SK-N-SH (cell line): ENCODE measurements around the gene COL5A1. TPM values are rescaled to one million over a fixed set of nuclear protein-coding genes. Genes with fewer than 3 reads are reported as not detected.

ENCODE experiments used
- CTCF ChIA-PET: fragments of 300-600, 350-600 bp; formaldehyde crosslinking; extraction: SDS; loops from one replicate; lab custom pipeline; 2021; lab: Yijun Ruan, JAX
- POLR2A ChIA-PET: fragments of 350-600 bp; sonication (Branson Sonifier 250); formaldehyde crosslinking; extraction: SDS; loops from one replicate; lab custom pipeline; 2020; ENCODE audit warnings: antibody characterized with exemption, inconsistent platforms; lab: Yijun Ruan, JAX
- DNase-seq: peaks from one replicate; pipeline ENCODE4 v3.0.0; 2012
- H2AFZ ChIP-seq: fragments of 200-600 bp; sonication (generic); 2 replicates; pipeline ENCODE4 v1.8.1; 2016; ENCODE audit warnings: antibody characterized with exemption, mild to moderate bottlenecking, low read depth
- H3F3A ChIP-seq: fragments of 200-600 bp; sonication (generic); replicated peaks from 2 replicates; pipeline ENCODE3; 2016; ENCODE audit warnings: antibody characterized with exemption, mild to moderate bottlenecking; ENCODE audit not compliant: insufficient read depth
- H3K27ac ChIP-seq, 2 experiments: fragments of 200-500 bp in 1 of 2; fragments of 200-600 bp in 1 of 2; sonication (Bioruptor generic) in 1 of 2; sonication (generic), shearing (Covaris generic) in 1 of 2; 2 replicates each; pipeline versions ENCODE4 v1.5.1 to v1.6.1; 2014 to 2016; ENCODE audit warnings: low read depth in 2 of 2, inconsistent platforms in 1 of 2, low read length in 1 of 2, mild to moderate bottlenecking in 1 of 2, mixed read lengths in 1 of 2
- H3K27me3 ChIP-seq: fragments of 200-600 bp; sonication (generic), shearing (Covaris generic); 2 replicates; pipeline ENCODE4 v1.6.1; 2016; ENCODE audit warnings: mixed run types; ENCODE audit not compliant: insufficient read depth
- H3K36me3 ChIP-seq, 2 experiments: fragments of 200-500 bp in 1 of 2; fragments of 200-600 bp in 1 of 2; sonication (Bioruptor generic) in 1 of 2; sonication (generic) in 1 of 2; replicated peaks in 1 of 2; 2 replicates each; pipeline versions ENCODE3 to v1.5.1; 2014 to 2016; ENCODE audit warnings: low read length in 1 of 2, mild to moderate bottlenecking in 1 of 2; ENCODE audit not compliant: insufficient read depth in 2 of 2, control insufficient read depth in 1 of 2
- H3K4me1 ChIP-seq, 2 experiments: fragments of 200-500 bp in 1 of 2; fragments of 200-600 bp in 1 of 2; sonication (Bioruptor generic) in 1 of 2; sonication (generic), shearing (Covaris generic) in 1 of 2; 2 replicates each; pipeline versions ENCODE4 v1.5.1 to v1.6.1; 2014 to 2016; ENCODE audit warnings: low read depth in 1 of 2, low read length in 1 of 2, mixed run types in 1 of 2; ENCODE audit not compliant: insufficient read depth in 2 of 2, control insufficient read depth in 1 of 2
- H3K4me2 ChIP-seq: fragments of 200-600 bp; sonication (generic), shearing (Covaris generic); 2 replicates; pipeline ENCODE4 v1.6.1; 2017; ENCODE audit warnings: mixed run types
- H3K4me3 ChIP-seq, 2 experiments: fragments of 200-500 bp in 1 of 2; fragments of 200-600 bp in 1 of 2; sonication (Bioruptor generic) in 1 of 2; sonication (generic), shearing (Covaris generic) in 1 of 2; 2 replicates each; pipeline versions ENCODE4 v1.5.1 to v1.8.1; 2014 to 2016; ENCODE audit warnings: low read depth in 2 of 2, inconsistent platforms in 1 of 2, low read length in 1 of 2, mild to moderate bottlenecking in 1 of 2, mixed read lengths in 1 of 2, moderate library complexity in 1 of 2
- H3K79me2 ChIP-seq: fragments of 200-600 bp; sonication (generic); 2 replicates; pipeline ENCODE4 v1.8.1; 2017; ENCODE audit warnings: mild to moderate bottlenecking; ENCODE audit not compliant: insufficient read depth
- H3K9ac ChIP-seq: fragments of 200-600 bp; sonication (generic); 2 replicates; pipeline ENCODE4 v1.6.1; 2017; ENCODE audit warnings: mixed run types
- H3K9me2 ChIP-seq: fragments of 200-600 bp; sonication (generic); 2 replicates; pipeline ENCODE4 v1.6.1; 2017; ENCODE audit warnings: mixed run types
- H3K9me3 ChIP-seq: fragments of 200-600 bp; sonication (generic); 2 replicates; pipeline ENCODE4 v1.6.1; 2017; ENCODE audit warnings: mixed run types, mild to moderate bottlenecking, moderate library complexity
- H4K20me1 ChIP-seq: fragments of 200-600 bp; sonication (generic); 2 replicates; pipeline ENCODE4 v1.6.1; 2017; ENCODE audit warnings: mild to moderate bottlenecking, mixed run types; ENCODE audit not compliant: insufficient read depth
- CHD2 ChIP-seq: fragments of 150-350 bp; IDR thresholded peaks from 2 replicates; pipeline ENCODE4 v1.6.1; 2018; ENCODE audit warnings: low read length; ENCODE audit not compliant: partially characterized antibody
- EZH2phosphoT487 ChIP-seq: fragments of 200-600 bp; sonication (generic); IDR thresholded peaks from 2 replicates; pipeline ENCODE4 v1.6.1; 2017; ENCODE audit warnings: low read depth, mixed run types, mild to moderate bottlenecking, antibody characterized with exemption, moderate library complexity, borderline replicate concordance
- FOSL2 ChIP-seq: IDR thresholded peaks from 2 replicates; pipeline ENCODE4 v1.4.0; 2012; ENCODE audit warnings: low read depth, mild to moderate bottlenecking, moderate library complexity, borderline replicate concordance
- GABPA ChIP-seq: IDR thresholded peaks from 2 replicates; pipeline ENCODE4 v1.4.0; 2012; ENCODE audit warnings: low read depth, mild to moderate bottlenecking
- NFIC ChIP-seq: IDR thresholded peaks from 2 replicates; pipeline ENCODE4 v1.4.0; 2012; ENCODE audit warnings: borderline replicate concordance
- NRF1 ChIP-seq: IDR thresholded peaks from 2 replicates; pipeline ENCODE4 v1.6.1; 2012; ENCODE audit warnings: low read depth, mild to moderate bottlenecking, low read length
- RXRA ChIP-seq: IDR thresholded peaks from 2 replicates; pipeline ENCODE4 v1.4.0; 2012; ENCODE audit warnings: low read depth, mild to moderate bottlenecking, borderline replicate concordance
- SIN3A ChIP-seq: IDR thresholded peaks from 2 replicates; pipeline ENCODE4 v1.6.1; 2012; ENCODE audit warnings: low read depth, mild to moderate bottlenecking, low read length, moderate library complexity, borderline replicate concordance
- SMC3 ChIP-seq: IDR thresholded peaks from 2 replicates; pipeline ENCODE4 v1.6.1; 2012; ENCODE audit warnings: low read depth, low read length, improper control_type of control experiment
- TCF12 ChIP-seq: IDR thresholded peaks from 2 replicates; pipeline ENCODE4 v1.4.0; 2012
- TEAD4 ChIP-seq: IDR thresholded peaks from 2 replicates; pipeline ENCODE4 v1.4.0; 2012; ENCODE audit warnings: mild to moderate bottlenecking, borderline replicate concordance; ENCODE audit not compliant: insufficient read depth
- USF2 ChIP-seq: fragments of 150-350 bp; IDR thresholded peaks from 2 replicates; pipeline ENCODE4 v1.6.1; 2017; ENCODE audit warnings: antibody characterized with exemption, low read length, low read depth, borderline replicate concordance
- YY1 ChIP-seq: IDR thresholded peaks from 2 replicates; pipeline ENCODE4 v1.4.0; 2012; ENCODE audit warnings: low read depth, mild to moderate bottlenecking
- ZBTB33 ChIP-seq: IDR thresholded peaks from 2 replicates; pipeline ENCODE4 v1.4.0; 2012; ENCODE audit warnings: low read depth, borderline replicate concordance
- WGBS: methylation state at CpG from one replicate; pipeline ENCODE4 v1.1.6; 2017; ENCODE audit warnings: low lambda C conversion rate; 5-methylcytosine and 5-hydroxymethylcytosine counted together
- polyA plus RNA-seq, 3 experiments: library from polyadenylated mRNA; depleted of rRNA; stranded (reverse); fragments of >200 nt; gene quantifications; 2 replicates each; pipeline ENCODE4 v1.2.3, GENCODE V29; 2012

COL5A1 gene
- polyA plus RNA-seq, 1 of the 3 experiments (the other 2 are of a cell fraction) = 73.8 TPM

- Histone ChIP-seq H3K9me3 (peaks cover 32% of the 10 kb centered on the region; the same call in 1 of the 2 replicates), H3F3A (peaks cover 13% of the 10 kb centered on the region), H2AFZ (no peak overlapping the region), H3K27ac (no peak overlapping the region), H3K4me1 (no peaks in the 10 kb centered on the region), H3K27me3 (no peaks in the 10 kb centered on the region), H3K9ac (no peak overlapping the region), H3K4me2 (no peak overlapping the region), H3K79me2 (no peaks in the 10 kb centered on the region), H4K20me1 (no peaks in the 10 kb centered on the region), H3K36me3 (peaks cover 0 to 6% of the 10 kb centered on the region in 2 experiments), H3K4me3 (no peak overlapping the region), H3K9me2 (no peaks in the 10 kb centered on the region)
- 6% methylated on average over 1 of the region's 1 CpG for WGBS
- CTCF ChIA-PET = interaction anchor here (0.7 kb wide), 1 partner anchor 76 kb away, joined by 3 read pairs; no protein-coding TSS in a partner anchor
- TF ChIP-seq SMC3 (no peak), CHD2 (no peak), YY1 (no peak), SIN3A (no peak), FOSL2 (no peak), TCF12 (no peak), EZH2phosphoT487 (no peak)
- POLR2A ChIA-PET = no interaction called here
- DNase-seq = no peak
Measured at GRCh38 chr9:134612309-134612708, 29.3 kb upstream of the COL5A1 start.

DNA sequence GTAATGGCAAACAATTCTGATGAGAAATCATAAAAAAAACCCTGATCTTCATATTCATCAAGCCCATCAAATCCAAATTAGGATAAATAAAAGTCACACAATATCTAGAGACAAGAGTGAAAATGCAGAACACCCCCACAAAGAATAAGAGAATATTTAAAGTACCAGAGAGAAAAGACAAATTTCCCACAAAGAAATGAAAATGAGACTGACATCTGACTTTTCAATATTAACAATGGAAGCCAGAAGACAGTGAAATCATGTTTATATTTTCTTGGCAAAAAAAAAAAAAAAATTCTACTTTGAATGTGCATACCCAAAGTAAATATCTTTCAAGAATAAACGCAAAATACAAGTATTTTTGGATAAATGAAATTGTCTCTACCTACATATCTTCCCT lies 28.9 kb upstream of the COL5A1 start:
- ChIA-PET POLR2A (no interaction called here), CTCF (no interaction called here)
- no peak overlapping the region for H3K9ac ChIP-seq
- no peak overlapping the region for H3K27ac ChIP-seq
- H3K4me3 ChIP-seq = no peak overlapping the region
- H3K9me2 ChIP-seq = no peaks in the 10 kb centered on the region
- DNase-seq = no peak
- no peaks in the 10 kb centered on the region for H3K79me2 ChIP-seq
- peaks cover 13% of the 10 kb centered on the region for H3F3A ChIP-seq
- peaks cover 32% of the 10 kb centered on the region; the same call in 1 of the 2 replicates for H3K9me3 ChIP-seq
- no peaks in the 10 kb centered on the region for H4K20me1 ChIP-seq
- H2AFZ ChIP-seq = no peak overlapping the region
- no peak for TF ChIP-seq ZBTB33
- no peak for TF ChIP-seq USF2
- TF ChIP-seq NRF1 = no peak
- no peak for TF ChIP-seq TEAD4
- no peak for TF ChIP-seq RXRA
- no peak for TF ChIP-seq SIN3A
- no peak for TF ChIP-seq GABPA
- TF ChIP-seq NFIC = no peak
- 0% methylated on average over 1 of the region's 1 CpG for WGBS
- peaks cover 0 to 6% of the 10 kb centered on the region in 2 experiments for H3K36me3 ChIP-seq
- H3K4me2 ChIP-seq = no peak overlapping the region
- H3K27me3 ChIP-seq = no peaks in the 10 kb centered on the region
- no peaks in the 10 kb centered on the region for H3K4me1 ChIP-seq
